CD4-positive, alpha-beta T cell treated with Interleukin-15 for 4 hours (primary cell): ENCODE measurements around the gene STUB1.

Source experiments
- DNase-seq: peaks from one replicate; pipeline ENCODE4 v3.0.0-alpha.2; 2020; ENCODE audit warnings: low spot score

The STUB1 gene

DNA sequence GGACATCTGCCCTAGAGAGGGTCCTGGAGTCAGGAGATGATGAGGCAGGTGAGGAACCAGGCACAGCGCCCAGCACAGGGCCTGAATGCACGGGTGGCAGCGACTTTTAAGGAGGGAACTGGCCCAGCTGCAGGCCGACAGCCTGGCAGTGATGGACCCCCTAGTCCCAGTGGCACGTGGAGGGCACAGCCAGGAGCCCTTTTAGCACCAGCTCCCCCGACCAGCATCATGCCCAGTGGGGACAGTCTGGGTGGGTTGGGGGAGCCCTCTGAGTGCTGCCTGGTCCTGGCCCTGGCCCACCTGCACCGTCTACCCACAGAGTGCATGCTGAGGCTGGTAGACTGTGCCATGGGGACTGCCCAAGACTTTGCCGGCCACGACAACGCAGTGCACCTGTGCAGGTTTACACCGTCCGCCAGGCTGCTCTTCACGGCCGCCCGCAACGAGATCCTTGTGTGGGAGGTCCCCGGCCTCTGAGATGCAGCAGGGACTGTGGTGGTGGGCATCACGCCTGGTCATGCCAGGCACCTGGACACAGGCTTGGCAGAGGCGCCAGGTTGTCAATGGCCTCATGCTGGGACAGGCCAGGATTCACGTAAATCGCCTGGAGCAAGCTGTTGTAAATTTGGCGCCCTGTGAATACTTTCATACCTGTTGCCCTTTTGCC lies 13.0 kb upstream of the STUB1 start:
- DNase-seq = no peak

DNA sequence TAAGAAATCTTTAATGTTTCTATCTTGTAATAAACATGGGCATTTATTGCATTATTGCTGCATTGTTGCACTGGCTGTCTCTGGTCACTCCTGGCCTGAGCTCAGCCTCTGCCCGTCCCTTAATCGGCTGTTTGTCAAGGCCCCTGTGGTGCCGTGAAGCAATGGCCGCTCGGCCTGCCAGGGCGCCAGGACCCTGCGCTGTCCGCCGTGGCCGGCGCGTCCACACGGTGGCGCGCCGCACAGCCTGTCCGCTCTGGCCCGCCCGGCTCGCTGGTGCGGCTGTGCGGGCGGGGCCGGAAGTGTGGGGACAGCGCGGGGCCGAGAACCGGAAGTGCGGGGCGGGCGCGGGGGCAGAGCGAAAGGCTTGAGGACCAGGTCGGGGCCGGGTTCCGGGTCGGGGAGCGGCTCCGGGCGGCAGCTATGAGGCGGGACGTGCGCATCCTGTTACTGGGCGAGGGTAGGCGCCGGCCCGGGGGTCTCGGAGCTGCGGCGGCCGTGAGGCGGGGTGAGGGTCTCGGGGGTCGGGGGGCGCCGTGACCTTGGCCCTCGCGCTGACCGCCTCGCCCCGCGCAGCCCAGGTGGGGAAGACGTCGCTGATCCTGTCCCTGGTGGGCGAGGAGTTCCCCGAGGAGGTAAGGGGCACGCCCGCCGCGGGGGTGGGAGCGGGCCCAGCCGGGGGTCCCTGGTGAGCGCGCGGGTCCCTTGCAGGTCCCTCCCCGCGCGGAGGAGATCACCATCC lies 12.3 kb upstream of the STUB1 start, which contains the start of gene RHOT2:
Gene RHOT2, plus strand, starts transcription at position 353 of the 739 bp plus-strand sequence. Its CDS starts 68 bp downstream, at position 421.
- DNase-seq = peak; percentile 92

DNA sequence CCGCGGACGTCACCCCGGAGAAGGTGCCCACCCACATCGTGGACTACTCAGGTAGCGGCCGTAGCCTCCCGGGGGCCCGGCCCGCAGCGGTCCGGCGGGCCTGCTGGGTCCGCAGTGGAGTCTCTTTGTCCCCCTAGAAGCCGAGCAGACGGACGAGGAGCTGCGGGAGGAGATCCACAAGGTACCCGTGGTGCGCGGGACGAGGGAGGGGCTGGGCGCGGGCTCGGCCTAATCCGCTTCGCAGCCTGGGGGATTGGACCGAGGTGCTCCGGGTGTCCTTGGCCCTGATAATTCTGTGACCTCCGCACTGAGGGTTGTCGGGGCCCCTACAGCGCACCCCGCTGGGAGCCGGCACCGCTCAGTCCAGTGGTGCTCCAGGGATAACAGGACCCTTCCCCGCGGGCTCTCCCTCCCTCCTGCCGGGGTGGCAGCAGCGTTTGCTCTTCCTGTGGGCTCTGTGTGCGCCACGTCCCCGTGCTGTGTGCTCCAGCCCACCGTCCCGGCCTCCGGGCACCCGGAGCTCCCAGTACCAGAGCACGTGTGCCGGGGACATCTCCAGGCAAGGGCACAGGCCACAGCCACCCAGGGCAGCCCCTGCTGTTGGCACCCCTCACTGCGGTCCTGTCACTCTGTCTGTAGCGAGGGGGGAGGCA lies 11.6 kb upstream of the STUB1 start:
- DNase-seq = no peak

DNA sequence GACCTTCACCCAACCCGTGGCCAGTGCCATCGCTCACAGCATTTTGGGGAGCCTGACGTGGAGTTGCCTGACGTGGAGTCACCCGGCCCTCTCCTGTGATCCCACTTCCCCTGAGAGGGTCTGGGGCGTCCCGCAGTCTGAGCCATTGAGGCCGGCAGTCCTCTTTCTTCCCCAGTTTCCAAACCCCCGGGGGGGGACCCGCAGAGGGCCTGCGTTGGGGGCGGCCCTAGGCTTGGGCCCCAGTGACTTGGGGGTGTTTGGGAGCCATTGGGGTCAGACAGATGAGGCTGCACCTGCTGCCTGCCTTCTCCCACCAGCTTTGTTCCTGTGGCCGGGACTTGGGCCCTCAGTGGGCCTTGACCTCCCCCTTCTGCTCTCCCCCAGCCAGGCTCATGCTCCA lies 10.5 kb upstream of the STUB1 start:
- no peak for DNase-seq

DNA sequence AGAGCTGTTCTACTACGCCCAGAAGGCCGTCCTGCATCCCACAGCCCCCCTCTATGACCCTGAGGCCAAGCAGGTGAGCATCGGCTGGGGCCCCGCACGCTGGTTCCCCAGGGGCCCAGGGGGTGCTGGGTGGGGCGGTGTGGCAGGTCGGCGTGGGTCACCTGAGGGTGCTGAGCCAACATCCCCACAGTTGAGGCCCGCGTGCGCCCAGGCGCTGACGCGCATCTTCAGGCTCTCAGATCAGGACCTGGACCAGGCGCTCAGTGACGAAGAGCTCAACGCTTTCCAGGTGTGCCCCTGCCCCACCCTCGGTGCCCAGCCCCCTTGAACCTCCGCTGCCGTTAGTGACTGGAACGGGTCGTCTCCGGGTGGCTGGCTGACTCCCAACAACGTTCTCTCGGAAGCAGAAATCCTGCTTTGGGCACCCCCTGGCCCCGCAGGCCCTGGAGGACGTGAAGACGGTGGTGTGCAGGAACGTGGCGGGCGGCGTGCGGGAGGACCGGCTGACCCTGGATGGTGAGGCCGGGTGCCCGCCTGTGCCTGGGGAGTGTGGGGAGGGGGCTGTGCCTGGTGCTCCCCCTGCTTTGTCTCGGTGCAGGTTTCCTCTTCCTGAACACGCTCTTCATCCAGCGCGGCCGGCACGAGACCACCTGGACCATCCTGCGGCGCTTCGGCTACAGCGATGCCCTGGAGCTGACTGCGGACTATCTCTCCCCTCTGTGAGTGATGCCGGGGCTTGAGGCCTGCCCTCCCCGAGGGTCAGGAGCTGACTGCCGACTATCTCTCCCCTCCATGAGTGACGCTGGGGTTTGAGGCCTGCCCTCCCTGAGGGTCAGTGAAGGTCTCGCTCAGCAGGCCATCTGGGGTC lies 9.5 kb upstream of the STUB1 start:
- DNase-seq = no peak

DNA sequence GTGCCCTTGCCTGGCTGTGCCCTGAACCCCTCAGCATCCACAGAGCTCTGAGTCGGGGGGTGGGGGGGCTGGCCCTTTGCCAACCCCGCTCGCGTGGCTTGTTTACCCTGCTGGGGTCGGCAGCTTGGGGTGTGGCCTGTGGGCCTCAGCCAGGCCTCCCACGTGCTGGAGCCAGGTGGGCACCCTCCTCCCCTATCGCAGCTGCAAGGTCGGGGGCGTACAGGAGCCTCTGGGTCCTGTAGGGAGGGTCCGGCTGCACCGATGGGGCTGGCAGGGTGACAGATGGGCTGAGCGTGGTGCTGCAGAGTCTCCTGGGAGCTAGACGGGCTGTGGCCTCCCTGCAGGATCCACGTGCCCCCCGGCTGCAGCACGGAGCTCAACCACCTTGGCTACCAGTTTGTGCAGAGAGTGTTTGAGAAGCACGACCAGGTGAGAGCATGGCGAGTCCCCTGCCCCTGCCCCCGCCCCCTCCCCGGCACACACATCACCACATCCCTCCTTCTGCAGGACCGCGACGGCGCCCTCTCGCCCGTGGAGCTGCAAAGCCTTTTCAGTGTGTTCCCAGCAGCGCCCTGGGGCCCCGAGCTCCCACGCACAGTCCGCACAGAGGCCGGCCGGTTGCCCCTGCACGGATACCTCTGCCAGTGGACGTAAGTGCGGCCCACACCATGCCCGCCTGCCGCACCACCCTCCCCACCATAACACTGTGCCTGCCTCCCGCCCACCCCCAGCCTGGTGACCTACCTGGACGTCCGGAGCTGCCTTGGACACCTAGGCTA lies 8.7 kb upstream of the STUB1 start:
- DNase-seq = no peak

DNA sequence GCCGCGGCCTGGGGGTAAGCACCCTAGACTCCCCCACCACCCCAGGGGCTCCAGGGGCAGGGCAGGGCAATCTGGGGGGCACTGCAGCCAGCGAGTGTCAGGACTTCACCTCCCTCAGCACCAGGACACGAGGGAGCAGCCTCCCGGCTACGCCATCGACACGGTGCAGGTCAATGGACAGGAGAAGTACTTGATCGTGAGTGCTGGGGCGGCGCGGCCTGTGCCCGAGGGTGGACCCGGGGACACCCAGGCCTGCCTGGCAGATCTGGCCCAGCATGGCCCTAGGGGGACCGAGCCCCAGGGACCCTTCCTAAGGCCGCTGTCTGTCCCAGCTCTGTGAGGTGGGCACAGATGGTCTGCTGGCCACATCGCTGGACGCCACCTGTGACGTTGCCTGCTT lies 7.8 kb upstream of the STUB1 start:
- no peak for DNase-seq

DNA sequence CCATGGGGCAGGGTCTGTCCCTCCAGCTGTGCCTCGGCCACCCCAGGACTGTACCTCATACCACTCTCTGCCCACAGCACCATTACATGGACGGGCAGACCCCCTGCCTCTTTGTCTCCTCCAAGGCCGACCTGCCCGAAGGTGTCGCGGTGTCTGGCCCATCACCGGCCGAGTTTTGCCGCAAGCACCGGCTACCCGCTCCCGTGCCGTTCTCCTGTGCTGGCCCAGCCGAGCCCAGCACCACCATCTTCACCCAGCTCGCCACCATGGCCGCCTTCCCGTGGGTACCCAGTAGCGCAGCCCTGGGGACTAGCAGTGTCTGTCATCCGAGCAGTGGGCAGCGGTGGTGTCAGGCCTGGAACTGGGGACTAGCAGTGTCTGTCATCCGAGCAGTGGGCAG lies 7.4 kb upstream of the STUB1 start:
- DNase-seq = no peak

DNA sequence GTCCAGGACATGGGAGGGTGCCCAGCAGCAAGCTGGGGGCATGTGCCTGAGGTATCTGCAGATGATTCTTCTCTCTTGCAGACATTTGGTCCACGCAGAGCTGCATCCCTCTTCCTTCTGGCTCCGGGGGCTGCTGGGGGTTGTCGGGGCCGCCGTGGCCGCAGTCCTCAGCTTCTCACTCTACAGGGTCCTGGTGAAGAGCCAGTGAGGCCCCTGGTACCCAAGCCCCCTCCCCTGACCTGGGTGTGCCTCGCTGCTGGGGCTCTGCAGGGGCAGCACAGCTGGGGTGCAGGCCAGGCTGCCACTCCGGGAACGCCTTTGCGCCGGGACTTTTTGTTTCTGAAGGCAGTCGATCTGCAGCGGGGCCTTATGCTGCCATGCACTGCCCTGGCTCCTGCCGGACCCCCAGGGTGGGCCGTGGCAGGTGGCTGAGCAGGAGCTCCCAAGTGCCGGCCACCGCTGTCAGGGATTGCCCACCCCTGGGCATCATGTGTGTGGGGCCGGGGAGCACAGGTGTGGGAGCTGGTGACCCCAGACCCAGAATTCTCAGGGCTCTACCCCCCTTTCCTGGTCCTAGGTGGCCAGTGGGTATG lies 6.7 kb upstream of the STUB1 start:
- DNase-seq = no peak

DNA sequence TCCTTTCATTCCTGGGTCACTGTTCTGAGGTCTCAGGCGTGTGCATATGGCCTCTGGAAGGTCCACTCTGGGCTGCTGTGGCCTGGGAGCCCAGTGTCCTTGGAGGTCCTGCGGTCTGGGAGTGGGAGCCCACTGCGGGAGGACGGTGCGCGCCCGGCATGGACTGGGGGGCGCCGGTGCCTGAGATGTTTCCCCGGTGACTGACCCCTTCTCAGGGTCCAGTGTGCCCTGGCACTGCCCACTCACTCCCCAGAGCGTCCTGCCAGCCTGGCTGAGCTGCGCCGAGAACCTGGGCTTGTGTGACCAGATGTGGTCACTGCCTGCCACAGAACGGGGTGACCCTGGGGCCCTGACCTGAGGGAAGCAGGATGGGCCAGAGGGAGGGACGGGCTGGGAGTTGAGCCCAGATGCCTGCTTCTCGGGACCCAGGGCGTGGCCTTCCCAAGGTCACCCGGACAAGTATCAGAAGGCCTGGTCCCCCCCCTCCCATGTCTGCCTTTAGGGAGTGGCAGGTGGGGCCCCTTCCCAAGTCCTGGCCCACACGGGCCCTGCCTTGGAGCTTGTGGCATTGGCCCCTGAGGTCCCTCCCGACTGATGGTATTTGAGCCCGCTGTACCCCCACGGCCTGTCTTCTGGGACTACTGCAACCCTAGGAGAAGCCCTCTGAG lies 5.9 kb upstream of the STUB1 start:
- DNase-seq = no peak

DNA sequence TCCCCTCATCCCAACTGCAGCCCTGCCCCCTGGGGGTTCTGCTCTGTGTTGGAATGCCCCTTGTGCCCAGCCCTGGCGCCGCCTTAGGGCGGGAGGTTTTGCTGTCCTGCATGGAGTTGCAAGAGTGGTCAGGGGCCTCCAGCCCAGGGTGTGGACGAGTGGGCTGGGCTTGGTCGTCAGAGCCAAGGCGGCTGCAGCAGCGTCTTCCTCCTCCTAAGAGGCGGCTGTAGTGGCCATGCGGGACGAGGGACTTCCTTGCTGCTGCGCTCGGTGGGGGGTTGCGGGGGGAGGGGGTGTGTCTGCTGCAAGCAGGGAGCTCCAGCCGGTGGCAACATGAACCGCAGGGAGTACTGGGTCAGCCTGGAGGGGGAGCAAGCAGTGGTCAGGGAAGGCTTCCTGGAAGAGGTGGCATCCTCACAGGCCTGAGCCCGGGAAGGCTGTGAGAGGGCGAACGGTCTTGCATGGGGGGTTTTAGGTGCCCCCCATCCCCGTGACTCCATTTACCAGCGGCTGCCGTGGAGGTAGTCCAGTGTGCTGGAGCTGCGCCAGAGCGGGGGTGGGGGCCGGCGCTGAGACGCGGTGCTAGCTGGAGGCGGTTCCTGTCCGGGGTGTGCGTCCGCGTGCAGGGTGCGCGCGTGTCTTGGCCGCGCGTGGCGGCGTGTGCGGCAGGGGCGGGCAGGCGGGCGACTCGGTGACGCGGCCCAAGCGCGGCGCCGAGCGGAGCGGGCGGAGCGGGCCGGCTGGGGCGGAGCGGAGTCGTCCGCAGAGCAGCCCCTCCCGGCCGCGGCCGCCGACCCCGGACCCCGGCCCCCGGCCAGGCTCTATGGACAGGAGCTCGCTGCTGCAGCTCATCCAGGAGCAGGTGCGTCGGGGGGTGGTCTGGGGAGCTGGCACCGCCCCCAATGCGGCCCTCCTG lies 5.0 kb upstream of the STUB1 start, which contains the start of gene RHBDL1:
Gene RHBDL1, plus strand, starts transcription at position 704 of the 916 bp plus-strand sequence. Its CDS starts 120 bp downstream, at position 824.
- DNase-seq = no peak

DNA sequence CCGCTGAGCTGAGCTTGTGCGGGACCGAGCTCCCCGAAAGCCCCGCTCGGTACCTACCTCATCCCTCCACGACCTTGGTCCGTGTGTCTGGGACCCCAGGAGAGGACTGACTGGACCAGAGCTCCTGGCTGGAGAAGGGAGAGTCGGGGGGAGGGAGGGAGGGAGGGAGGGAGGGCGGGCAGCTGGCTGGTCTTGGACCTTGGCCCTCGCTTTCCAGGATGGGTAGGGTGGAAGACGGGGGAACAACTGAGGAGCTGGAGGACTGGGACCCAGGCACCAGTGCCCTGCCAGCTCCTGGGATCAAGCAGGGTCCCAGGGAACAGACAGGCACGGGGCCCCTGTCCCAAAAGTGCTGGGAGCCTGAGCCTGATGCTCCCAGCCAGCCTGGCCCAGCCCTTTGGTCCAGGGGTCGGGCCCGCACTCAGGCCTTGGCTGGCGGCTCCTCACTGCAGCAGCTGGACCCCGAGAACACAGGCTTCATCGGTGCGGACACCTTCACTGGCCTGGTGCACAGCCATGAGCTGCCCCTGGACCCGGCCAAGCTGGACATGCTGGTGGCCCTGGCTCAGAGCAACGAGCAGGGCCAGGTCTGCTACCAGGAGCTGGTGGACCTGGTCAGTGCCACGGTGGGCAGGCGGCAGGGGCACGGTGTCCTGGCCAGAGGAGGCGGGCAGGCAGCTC lies 4.2 kb upstream of the STUB1 start:
- DNase-seq = no peak

DNA sequence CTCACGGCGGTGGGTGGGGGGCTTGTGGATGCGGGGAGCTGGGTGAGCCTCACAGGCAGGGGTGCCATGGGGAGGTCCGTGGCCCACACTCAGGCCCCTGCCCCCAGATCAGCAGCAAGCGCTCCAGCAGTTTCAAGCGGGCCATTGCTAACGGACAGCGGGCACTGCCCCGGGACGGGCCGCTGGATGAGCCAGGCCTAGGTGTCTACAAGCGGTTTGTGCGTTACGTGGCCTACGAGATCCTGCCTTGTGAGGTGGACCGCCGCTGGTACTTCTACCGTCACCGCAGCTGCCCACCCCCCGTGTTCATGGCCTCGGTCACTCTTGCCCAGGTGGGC lies 3.7 kb upstream of the STUB1 start:
- no peak for DNase-seq

DNA sequence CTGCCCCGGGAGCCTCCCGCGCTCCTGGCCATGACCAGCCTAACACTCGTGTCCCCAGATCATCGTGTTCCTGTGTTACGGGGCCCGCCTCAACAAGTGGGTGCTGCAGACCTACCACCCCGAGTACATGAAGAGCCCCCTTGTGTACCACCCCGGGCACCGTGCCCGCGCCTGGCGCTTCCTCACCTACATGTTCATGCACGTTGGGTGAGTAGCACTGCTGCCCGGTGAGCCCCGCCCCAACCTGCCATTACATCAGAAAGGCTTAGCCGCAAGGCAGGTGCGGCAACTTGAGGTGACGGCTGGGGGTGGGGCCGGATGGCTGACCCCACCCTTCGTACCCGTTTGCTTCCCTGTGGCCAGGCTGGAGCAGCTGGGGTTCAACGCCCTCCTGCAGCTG lies 3.3 kb upstream of the STUB1 start:
- DNase-seq = peak; percentile 37

DNA sequence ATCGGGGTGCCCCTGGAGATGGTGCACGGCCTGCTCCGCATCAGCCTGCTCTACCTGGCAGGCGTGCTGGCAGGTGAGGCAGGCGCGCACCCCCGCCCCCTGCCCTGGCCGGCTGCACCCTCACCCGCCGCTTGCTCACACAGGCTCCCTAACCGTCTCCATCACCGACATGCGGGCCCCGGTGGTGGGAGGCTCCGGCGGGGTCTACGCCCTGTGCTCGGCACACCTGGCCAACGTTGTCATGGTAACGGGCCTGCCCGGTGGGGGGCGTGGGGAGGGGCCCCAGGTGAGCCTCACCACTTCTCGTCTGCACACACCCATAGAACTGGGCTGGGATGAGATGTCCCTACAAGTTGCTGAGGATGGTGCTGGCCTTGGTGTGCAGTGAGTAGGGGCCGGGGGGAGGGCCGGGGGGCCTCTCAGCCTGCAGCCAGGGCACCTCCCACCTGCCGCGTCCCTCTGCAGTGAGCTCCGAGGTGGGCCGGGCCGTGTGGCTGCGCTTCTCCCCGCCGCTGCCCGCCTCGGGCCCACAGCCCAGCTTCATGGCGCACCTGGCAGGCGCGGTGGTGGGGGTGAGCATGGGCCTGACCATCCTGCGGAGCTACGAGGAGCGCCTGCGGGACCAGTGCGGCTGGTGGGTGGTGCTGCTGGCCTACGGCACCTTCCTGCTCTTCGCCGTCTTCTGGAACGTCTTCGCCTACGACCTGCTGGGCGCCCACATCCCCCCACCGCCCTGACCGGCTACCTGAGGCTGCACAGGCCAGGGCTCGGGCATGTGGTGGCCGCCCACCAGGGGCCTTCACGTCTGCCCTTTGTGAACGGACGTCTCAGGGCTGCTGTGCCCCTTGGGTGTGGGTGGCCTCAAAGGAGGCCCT lies 2.7 kb upstream of the STUB1 start:
- no peak for DNase-seq

DNA sequence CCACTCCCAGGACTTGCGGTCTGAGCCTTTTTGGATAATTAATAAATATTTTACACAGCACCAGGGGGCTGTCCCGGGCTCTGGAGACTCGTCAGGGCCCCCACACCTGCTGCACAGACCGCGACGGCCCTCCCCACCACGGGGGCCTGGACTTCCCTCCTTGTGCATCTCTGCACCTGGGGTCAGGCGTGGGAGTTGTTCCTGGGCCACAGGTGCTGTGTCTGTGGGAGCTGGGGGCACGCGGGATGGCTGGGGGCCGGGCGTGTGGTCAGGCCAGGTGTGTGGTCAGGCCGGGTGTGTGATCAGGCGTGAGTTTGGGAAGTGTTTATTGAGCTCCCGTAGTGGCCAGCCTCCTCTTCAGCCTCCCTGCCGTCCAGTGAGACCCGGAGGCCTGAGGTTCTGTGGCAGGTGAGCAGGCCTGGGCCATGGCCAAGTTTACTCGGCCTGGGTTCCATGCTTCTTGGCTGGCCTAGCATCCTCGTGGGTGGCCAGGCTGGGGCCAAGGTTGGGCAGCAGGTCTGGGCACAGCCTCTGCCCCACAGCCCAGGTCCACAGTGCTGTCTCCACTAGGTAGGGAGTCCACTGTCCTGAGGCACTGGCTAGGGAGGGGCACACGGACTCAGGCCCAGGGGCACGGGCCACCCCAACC lies 1.9 kb upstream of the STUB1 start:
- no peak for DNase-seq
